ENCODE data around the gene TBX19.
"Not testable (repeated sequence)": the region's sequence is repeated elsewhere in the genome, so short reads cannot be mapped to it uniquely, and the experiment has no call there.

The TBX19 gene

DNA sequence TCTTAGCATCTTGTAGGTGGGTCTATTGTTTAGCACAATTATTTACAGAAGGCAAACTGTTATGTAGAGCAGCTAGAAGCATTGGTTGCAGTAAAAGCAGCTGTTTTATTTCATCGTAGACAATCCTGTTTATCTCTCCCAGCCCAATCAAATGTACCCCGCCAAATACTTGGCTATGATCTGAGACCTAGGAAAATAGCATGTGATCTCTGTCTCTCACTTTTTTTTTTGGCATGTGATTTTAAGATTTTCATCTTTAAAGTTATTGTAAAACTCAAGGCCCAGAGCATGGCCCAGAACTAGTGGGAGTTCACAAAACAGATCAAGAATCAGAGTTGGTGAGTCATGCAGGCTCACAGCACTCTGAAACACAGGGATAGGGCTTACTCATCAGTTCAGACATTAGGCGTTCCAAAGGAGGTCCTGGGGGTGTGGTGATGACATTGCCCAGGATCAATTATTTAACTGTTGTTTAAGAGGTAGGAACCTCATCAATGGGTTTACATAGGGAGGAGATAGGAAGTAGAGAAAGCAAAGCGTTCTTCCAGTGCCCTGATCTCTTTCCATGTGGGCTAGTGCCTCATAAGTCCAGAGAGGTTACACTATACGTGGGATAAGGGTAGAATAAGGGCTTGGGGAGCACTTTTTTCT, 40.2 kb downstream of the TBX19 start:
- peak; percentile 55 for DNase-seq (ENCODE audit: low spot score)

DNA sequence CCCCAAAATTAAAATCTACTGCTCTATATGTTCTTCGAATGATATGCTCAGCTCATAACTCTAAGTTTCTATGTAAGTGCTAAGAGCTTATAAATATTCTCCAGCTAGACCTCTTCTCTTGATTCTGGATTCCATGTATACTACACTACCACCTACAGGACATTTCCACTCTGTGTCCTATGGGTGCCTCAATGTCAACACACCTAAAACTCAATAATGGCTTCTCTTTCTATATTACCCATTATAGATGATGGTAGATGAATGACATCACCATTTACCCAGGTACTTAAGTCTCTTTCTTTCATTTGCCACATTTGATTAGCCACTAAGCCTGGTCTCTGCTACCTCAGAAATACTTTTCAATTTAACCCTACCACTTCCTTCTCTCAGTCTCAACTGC, 41.3 kb downstream of the TBX19 start:
- DNase-seq (ENCODE audit: low spot score) = peak; percentile 23

GRCh38 chr1:168324745-168325425, 44.2 kb downstream of the TBX19 start:
- DNase-seq (ENCODE audit: low spot score) = no peak

- DNase-seq (ENCODE audit: low spot score) = no peak
These were observed 48.2 kb downstream of the TBX19 start for GRCh38 chr1:168328731-168329364.

- DNase-seq (ENCODE audit: low spot score) = no peak
These were observed 49.6 kb downstream of the TBX19 start for GRCh38 chr1:168330285-168330684.

GRCh38 chr1:168331569-168331968, 50.9 kb downstream of the TBX19 start:
- no peak for DNase-seq (ENCODE audit: low spot score)

- no peak for DNase-seq (ENCODE audit: low spot score)
These were observed 53.0 kb downstream of the TBX19 start for GRCh38 chr1:168333562-168334276.

GRCh38 chr1:168335500-168335899, 54.8 kb downstream of the TBX19 start:
- DNase-seq (ENCODE audit: low spot score) = no peak

DNA sequence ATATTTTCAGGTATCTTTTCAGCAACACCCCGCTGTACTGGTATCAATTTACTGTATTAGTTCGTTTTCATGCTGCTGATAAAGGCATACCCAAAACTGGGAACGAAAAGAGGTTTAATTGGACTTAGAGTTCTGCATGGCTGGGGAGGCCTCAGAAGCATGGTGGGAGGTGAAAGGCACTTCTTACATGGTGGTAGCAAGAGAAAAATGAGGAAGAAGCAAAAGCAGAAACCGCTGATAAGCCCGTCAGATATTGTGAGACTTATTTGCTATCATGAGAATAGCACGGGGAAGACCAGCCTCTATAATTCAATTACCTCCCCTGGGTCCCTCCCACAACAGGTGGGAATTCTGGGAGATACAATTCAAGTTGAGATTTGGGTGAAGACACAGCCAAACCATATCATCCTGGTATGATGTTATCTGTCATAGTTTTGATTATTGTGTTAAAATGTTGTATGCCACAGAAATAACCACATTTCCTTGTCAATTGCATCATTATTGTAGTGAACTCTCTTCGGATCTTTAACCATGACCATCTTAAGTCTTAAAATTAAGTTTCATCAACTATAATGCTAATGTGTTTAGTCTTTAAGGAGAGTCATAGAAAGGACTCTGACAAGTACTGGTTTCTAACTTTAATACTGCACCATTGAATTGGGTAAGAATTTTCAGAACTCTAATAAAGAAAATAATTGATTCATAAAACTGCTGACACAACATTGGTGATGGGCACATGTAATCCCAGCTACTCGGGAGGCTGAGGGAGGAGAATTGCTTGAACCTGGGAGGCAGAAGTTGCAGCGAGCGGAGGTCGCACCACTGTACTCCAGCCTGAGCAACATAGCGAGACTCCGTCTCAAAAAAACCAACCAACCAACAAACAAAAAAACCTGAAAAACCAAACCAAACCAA, 58.2 kb downstream of the TBX19 start:
- DNase-seq (ENCODE audit: low spot score) = no peak

DNA sequence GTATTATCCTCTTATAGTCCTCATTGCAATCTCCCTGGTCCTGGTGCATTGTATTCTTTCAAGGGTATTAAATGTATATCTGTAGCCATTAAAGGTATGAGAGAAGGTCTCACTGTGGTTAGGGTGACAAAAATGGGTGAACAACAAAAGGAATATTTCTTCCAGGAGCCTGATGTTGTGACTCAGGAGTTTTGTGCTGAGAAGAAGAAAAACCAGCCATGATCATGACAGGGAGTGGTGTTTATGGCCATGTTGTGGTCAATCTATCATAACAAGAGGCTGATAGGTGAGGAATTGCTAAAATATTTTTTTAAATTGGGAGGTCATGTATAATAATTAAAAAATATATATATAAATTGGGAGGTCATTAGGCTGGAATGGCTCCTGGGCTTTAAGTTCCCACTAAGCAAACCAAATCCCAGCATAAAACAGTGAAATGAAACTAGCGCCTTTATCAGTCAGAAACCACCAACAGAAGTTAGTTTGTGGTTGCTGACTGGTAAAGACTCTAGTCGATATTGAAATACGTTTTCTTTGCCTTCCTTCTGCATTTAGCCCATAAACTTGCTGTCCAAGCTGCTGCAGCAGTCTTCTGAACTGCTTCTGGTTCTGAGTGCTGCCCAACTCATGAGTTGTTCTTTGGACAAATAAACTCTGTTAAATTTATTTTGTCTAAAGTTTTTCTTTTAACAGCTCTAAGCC, 60.3 kb downstream of the TBX19 start:
- no peak for DNase-seq (ENCODE audit: low spot score)

GRCh38 chr1:168341483-168341975, 60.9 kb downstream of the TBX19 start:
- DNase-seq (ENCODE audit: low spot score) = no peak

DNA sequence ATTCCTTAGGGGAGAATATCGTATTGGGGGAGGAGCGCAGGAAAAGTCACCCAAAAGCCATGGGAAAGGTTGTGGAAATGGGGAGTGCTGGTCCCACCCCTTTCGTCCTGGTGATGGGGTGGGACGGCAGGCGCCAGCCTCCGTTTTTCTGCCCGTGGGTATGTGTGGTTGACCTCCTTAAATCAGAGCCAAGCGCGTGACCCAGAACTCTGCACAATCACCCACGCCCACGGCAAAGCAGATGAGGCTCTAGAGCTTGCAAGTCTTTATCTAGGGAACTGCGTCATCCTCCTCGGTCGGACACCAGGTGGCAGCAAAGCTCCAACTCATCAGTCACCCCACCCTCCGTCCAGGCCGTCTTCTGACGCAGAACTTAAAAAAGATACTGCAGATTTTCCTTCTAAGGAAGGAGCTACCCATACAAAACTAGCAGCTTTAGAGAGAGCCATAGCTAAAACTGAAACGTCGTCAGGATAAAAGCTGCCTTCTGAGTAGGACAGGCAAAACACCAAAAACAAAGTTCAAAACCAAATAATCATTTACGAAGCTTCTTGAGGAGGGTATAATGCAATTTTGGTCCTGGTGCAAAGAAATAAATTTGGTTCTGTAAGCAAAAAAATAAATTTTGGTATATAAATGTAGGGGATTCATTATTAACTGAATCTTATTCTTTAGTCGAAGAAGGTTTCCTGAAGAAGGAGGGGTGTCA, 62.0 kb downstream of the TBX19 start:
- DNase-seq (ENCODE audit: low spot score) = peak; percentile 97

- DNase-seq (ENCODE audit: low spot score) = peak; percentile 45
These were observed 62.9 kb downstream of the TBX19 start for GRCh38 chr1:168343566-168343965.

DNA sequence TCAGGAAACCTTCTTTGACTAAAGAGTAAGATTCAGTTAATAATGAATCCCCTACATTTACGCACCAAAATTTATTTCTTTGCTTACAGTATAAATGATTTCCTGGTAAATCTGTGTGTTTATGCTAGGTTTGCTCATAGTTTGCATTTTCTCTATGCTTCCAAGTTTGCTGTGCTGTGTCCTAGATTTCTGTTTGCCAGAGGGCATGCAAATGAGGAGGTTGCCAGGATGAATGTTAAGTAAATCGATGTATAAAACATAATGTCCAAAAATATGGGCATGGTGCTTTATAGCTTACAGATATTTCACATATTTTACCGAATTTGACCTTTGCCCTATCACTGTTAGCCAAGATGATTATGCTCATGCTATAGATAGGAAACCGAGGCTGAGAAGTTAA, 63.8 kb downstream of the TBX19 start:
- DNase-seq (ENCODE audit: low spot score) = no peak

- DNase-seq (ENCODE audit: low spot score) = no peak
These were observed 65.3 kb downstream of the TBX19 start for GRCh38 chr1:168345939-168346338.

DNA sequence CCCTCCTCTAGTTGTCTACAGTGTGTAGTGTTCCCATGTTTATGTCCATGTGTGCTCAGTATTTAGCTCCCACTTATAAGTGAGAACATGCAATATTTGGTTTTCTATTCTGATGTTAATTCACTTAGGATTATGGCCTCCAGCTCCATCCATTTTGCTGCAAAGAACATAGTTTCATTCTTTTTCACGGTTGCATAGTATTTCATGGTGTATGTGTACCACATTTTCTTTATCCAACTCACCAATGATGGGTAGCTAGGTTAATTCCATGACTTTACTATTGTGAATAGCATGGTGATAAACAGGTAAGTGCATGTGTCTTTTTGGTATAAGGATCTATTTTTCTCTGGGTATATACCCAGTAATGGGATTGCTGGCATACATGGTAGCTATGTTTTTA, 67.0 kb downstream of the TBX19 start:
- no peak for DNase-seq (ENCODE audit: low spot score)

DNA sequence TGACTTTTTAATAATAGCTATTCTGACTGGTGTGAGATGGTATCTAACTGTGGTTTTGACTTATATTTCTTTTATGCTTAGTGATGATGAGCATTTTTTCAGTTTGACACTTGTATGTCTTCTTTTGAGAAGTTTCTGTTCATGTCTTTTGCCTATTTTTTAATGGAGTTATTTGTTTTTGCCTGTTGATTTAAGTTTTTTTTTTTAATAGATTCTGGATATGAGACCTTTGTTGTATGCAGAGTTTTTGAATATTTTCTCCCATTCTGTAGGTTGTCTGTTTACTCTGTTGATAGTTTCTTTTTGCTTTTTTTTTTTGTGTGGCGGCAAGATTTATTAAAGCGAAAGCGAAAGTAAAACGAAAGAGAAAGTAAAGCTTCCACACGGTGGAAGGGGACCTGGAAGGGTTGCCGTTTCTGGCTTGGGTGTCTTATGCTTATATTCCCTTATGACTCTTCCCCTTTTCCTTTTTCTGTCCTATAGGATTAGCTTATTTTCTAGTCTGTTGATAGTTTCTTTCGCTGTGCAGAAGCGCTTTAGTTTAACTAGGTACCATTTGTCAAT, 67.6 kb downstream of the TBX19 start:
- DNase-seq (ENCODE audit: low spot score) = no peak

- not testable (repeated sequence) for DNase-seq (ENCODE audit: low spot score)
These were observed 73.9 kb downstream of the TBX19 start for GRCh38 chr1:168354335-168355269.

Measured in Ammon's horn (tissue), 1 donor.